GOT3 (cell line): Measurements from ENCODE around the gene PCNX1.

Experiments used
- DNase-seq: peaks from one replicate; lab custom pipeline; 2025; ENCODE audit warnings: mixed read lengths; lab: John Stamatoyannopoulos, UW

The PCNX1 gene

GRCh38 chr14:70888681-70889175 is 18.5 kb upstream of the PCNX1 start:
- DNase-seq = no peak

DNA sequence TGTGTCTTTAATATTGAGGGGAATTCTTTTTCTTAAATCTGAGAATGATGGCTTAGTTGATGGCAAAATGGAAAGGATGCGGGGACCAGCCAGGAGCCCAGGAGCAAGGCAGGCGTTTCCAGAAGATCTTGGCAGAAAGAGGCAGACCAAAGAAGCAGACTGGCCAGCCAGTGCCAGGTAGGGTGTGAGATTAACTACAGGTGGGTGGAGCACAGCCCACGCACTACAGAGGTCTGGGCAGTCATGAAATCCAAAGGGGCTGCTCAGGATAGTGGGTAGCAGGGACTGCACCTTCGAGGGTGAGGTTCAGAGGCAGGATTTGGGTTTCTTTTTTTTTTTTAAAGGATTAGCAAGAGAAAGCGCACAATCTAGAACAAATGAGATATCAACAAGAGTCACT is 17.7 kb upstream of the PCNX1 start:
- DNase-seq = no peak

GRCh38 chr14:70890826-70891659 is 16.2 kb upstream of the PCNX1 start:
- DNase-seq = no peak

- DNase-seq = no peak
Observed at GRCh38 chr14:70891737-70892136, 15.5 kb upstream of the PCNX1 start.

- DNase-seq = no peak
Observed at GRCh38 chr14:70893062-70893845, 14.0 kb upstream of the PCNX1 start.

DNA sequence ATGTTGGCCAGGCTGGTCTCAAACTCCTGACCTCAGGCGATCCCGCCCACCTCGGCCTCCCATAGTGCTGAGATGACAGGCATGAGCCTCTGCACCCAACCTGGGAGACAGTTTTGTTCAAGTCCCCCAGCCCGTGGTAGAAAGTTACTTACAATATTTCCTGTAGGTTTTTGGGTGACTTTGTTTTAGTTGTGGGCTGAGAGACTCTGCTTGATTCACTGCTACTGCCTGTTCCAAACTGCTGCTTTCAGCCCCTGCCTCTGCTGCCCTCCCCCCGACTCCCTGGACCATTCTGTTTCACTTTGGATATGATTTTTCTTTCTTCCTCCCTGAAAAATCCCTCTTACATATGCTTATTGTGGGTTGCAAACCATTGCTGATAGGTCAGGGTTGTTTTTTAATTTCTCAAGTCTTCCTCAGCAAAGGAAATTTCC is 13.4 kb upstream of the PCNX1 start:
- no peak for DNase-seq

DNA sequence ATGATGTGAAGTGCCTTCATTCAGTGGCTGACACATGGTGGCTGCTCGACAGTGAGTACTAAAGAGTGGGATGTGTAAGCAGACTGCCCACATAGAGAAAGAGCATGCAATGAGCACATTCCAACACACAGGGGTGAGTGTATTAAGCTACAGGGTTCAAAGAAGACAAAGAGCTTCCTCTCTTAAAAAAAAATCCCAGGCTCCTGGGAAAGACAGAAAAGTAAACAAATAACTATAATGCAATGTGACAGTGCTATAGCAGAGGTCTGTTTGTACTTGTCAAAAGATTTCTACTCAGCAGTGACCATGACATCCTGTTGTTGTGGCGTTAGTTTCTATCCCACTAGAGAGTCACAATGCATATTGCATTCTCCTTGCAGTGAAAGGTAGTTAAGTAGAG is 12.4 kb upstream of the PCNX1 start:
- no peak for DNase-seq

DNA sequence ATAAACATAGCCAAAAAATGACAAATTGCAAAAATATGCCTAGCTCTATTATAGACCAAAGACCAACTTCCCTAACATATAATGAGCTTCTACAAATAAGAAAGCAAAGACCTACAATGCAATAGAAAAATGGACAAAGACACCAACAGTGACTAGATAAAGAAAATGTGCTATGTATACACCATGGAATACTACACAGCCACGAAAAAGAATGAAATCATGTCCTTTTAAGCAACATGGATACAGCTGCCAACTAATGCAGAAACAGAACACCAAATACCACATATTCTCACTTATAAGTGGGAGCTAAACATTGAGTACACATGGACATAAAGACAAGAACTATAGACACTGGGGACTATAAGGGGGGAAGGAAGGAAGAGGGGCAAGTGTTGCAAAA is 10.9 kb upstream of the PCNX1 start:
- DNase-seq = no peak

DNA sequence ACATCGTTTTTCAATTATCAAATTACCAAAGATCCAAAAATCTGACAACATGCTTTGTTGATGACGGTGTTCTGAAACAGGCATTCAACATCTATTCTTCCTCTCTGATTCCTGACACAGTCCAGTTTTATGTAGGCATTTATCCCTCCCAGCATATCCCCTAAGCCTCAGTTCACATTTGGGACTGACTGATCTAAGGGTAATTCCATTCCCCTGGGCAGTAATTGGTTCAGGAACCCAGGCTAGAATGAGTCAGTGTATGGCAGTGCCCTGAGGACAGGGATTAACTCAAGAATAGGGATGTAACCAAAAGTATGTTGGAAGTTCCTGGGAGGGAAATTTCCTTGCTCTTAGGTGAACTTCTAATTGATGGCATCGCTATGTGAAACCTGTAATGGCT is 10.3 kb upstream of the PCNX1 start:
- DNase-seq = no peak

DNA sequence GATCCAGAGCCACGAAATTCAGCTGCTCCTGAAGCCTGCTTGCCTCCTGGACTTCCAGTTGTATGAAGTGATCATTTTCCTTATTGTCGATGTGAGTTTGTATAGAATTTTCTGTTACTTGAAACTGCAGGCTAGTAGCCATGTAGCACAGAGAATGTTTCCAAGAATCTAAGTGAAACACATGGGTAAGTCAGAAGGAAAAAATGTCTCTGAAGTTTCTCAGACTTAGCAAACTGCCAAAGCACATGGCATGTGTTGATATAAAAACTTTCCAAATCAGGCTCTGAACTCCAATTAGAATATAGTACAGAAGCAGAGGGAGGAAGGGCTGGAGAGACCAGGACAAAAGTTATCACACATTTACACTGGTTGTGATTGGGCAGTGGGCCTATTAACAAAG is 9.8 kb upstream of the PCNX1 start:
- DNase-seq = no peak

DNA sequence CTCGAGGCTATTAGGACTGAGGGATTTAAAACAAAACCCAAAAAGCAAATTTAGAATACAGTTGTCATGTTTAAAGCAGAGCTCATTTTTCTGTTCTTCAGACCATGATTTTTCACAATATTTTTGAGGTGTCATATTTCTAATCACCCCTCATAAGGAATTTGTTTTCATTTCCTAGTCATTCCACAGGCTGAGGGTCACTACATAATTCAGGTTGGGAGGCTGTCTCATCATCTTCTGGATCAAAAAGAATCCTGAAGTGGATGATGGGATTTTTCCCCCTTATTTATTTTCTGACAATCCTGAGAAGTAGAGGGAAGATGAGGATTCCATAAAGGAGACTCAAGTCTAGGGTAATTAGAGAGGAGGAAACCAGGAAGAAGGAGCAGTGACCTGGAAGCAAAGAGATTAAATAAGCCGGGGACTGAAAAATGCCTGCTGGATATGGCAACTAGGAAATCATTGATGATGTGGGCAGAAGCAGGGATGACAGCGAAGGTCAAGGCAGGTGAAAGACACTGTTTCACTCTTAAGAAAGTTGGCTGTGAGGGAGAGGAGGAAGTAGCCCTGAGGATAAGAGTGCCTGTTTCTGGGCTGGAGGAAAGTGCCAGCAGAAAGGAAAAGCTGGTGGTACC is 9.0 kb upstream of the PCNX1 start:
- no peak for DNase-seq

DNA sequence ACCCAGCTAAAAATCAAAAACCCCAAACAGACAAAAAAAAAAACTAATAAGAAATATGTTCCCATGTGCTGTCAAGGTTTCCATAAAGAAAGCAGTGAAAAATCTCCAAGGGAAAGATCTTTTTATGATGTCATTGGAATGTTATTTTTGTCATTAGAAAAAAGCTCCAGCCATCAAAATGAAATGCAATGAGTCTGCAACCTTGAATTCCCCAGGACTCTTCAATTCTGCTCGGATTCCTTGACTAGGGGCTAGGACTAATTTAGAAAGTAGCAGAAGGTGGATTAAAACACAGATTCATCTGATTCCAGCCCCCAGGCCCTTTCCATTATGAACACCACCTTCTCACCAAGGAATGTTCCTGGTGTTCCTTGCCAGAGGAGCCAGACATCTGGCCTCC is 6.0 kb upstream of the PCNX1 start:
- DNase-seq = no peak

- DNase-seq = no peak
Observed at GRCh38 chr14:70902184-70902583, 5.1 kb upstream of the PCNX1 start.

- no peak for DNase-seq
Observed at GRCh38 chr14:70904373-70904772, 2.9 kb upstream of the PCNX1 start.

DNA sequence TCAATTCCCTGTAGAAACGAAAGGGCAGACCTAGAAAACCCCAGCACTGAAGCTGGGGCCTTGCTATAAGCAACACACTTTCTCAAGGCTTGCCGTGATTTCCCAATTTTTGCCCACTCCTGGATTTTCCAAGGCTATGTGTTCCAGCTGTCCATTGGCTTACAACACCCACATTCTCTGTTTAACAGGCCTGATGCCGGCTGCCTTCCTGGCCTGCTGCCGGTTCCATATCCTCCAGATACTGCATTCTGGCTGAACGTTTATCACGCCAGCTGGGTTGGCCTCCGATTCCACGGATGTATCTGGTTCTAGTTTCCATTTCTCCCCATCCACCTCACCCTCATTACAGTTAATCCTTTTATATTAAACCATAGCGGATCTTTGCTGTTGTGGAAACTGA is 2.0 kb upstream of the PCNX1 start:
- DNase-seq = no peak

DNA sequence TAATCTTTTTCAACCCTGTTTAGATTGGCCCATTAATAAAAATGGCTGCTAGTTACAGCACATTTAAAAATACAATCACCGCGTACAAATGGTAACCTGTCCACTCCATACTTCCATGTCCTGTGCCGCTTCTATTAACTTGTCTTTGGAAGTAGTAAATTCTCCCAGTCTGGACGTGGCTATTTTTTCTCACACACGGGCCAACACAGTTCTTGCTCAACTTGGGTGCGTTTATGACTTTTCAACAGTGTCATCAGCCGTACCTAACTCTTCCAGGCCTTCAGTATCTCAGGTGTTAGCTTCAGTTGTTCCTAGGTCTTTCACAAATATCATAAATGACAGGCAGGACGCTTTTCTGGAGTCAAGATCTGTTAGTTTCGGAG is 475 bp upstream of the PCNX1 start:
- no peak for DNase-seq

GRCh38 chr14:70907996-70908934 is 1.0 kb downstream of the PCNX1 start:
- peak; percentile 4 for DNase-seq

- no peak for DNase-seq
Observed at GRCh38 chr14:70908935-70909641, 1.8 kb downstream of the PCNX1 start.

DNA sequence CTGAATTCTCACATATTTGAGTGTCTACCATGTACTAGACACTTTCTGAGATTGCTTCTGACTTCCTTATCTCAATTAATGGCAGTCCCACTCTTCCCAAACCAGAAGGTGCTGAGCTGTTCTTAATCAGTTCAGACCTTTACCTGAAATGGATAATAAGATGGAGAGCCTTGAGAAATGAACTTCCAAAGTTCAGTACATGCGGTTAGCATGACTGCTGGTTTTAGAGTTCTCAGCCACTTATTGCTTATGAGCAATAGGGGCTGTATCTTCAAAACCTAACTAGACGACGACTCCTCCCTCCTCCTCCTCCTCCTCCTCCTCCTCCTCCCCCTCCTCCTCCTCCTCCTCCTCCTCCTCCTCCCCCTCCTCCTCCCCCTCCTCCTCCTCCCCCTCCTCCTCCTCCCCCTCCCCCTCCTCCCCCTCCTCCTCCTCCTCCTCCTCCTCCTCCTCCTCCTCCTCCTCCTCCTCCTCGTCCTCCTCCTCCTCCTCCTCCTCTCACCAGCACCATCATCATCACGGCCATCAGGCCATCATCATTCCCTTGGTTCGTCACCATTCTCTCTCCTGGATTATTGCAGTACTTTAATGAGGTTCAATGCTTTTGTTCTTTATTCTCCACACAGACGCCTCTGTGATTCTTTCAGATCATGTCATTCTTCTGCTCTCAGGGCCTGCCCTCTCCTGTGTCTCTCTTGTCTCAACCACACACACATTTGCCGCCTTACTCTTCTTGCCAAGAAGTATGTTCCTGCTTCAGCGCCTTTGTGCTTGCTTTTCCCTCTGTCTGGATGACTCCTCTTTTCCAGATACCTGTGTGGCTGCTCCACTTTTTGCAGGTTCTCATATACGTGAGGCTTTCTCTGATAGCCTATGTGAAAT is 2.7 kb downstream of the PCNX1 start:
- no peak for DNase-seq

- no peak for DNase-seq
Observed at GRCh38 chr14:70915415-70915814, 8.2 kb downstream of the PCNX1 start.
